SK-N-SH (cell line): ENCODE measurements around the gene PCARE.

ENCODE experiments used
- CTCF ChIP-seq: fragments of 200-600 bp; sonication (generic); IDR thresholded peaks from 2 replicates; pipeline ENCODE4 v1.6.1; 2017; ENCODE audit warnings: antibody characterized with exemption, mild to moderate bottlenecking, moderate library complexity
- EP300 ChIP-seq, 2 experiments: IDR thresholded peaks; 2 replicates each; pipeline versions ENCODE4 v1.4.0 to v1.6.1; 2012; ENCODE audit warnings: borderline replicate concordance in 1 of 2, low read depth in 1 of 2, low read length in 1 of 2
- GABPA ChIP-seq: IDR thresholded peaks from 2 replicates; pipeline ENCODE4 v1.4.0; 2012; ENCODE audit warnings: low read depth, mild to moderate bottlenecking
- MAX ChIP-seq: IDR thresholded peaks from 2 replicates; pipeline ENCODE4 v1.4.0; 2012; ENCODE audit warnings: low read depth
- RCOR1 ChIP-seq: fragments of 150-350 bp; IDR thresholded peaks from 2 replicates; pipeline ENCODE4 v1.6.1; 2017; ENCODE audit warnings: antibody characterized with exemption, low read length
- SMC3 ChIP-seq: IDR thresholded peaks from 2 replicates; pipeline ENCODE4 v1.6.1; 2012; ENCODE audit warnings: low read depth, low read length, improper control_type of control experiment
- USF2 ChIP-seq: fragments of 150-350 bp; IDR thresholded peaks from 2 replicates; pipeline ENCODE4 v1.6.1; 2017; ENCODE audit warnings: antibody characterized with exemption, low read length, low read depth, borderline replicate concordance
- YY1 ChIP-seq: IDR thresholded peaks from 2 replicates; pipeline ENCODE4 v1.4.0; 2012; ENCODE audit warnings: low read depth, mild to moderate bottlenecking

- no peak for TF ChIP-seq MAX
- TF ChIP-seq CTCF: no peak
- TF ChIP-seq GABPA: no peak
- TF ChIP-seq RCOR1: no peak
- no peak for TF ChIP-seq EP300 (IDR thresholded peaks at IDR 0.05; ENCODE audit: borderline replicate concordance in 1 of 2, low read depth in 1 of 2, low read length in 1 of 2)
- TF ChIP-seq SMC3: no peak
- no peak for TF ChIP-seq USF2
- TF ChIP-seq YY1: no peak
These were observed 29.9 kb downstream of the PCARE start for GRCh38 chr2:29044459-29044858.
